ENCODE data around the gene GSPT2. TPM values are rescaled to one million over a fixed set of nuclear protein-coding genes. Genes with fewer than 3 reads are reported as not detected.

Gene GSPT2
- total RNA-seq, 2 experiments from 2014 or later, result 11.2 to 11.6 TPM

- no peaks in the 10 kb centered on the region for H3K36me3 Mint-ChIP-seq (ENCODE audit: low read depth)
- H3K4me1 Mint-ChIP-seq, result no peaks in the 10 kb centered on the region
- POLR2A ChIA-PET, result no interaction called here
- DNase-seq (no peak), ATAC-seq (no peak)
- H3K27me3 Mint-ChIP-seq, result no peaks in the 10 kb centered on the region
- H3K9me3 Mint-ChIP-seq (ENCODE audit: low read depth), result no peaks in the 10 kb centered on the region
- no peak overlapping the region for H3K27ac Mint-ChIP-seq
- CTCF ChIA-PET, result no interaction called here
- no peak overlapping the region for H3K4me3 Mint-ChIP-seq
- intact Hi-C loops (cut with DNase I, micrococcal nuclease), result no loop called here
Measured at GRCh38 chrX:51766546-51766945, 23.3 kb downstream of the GSPT2 start.

- no peaks in the 10 kb centered on the region for H3K36me3 Mint-ChIP-seq (ENCODE audit: low read depth)
- H3K27me3 Mint-ChIP-seq, result no peaks in the 10 kb centered on the region
- intact Hi-C loops (cut with DNase I, micrococcal nuclease), result no loop called here
- H3K27ac Mint-ChIP-seq, result no peak overlapping the region
- POLR2A ChIA-PET, result no interaction called here
- ATAC-seq, result no peak
- no peak for DNase-seq
- H3K4me3 Mint-ChIP-seq, result no peak overlapping the region
- no peaks in the 10 kb centered on the region for H3K4me1 Mint-ChIP-seq
- no peaks in the 10 kb centered on the region for H3K9me3 Mint-ChIP-seq (ENCODE audit: low read depth)
- CTCF ChIA-PET, result no interaction called here
Measured at GRCh38 chrX:51776851-51777250, 33.6 kb downstream of the GSPT2 start.

- Mint-ChIP-seq H3K4me1 (no peaks in the 10 kb centered on the region), H3K4me3 (no peak overlapping the region), H3K9me3 (ENCODE audit: low read depth) (no peaks in the 10 kb centered on the region), H3K27me3 (no peaks in the 10 kb centered on the region), H3K27ac (no peak overlapping the region), H3K36me3 (ENCODE audit: low read depth) (no peaks in the 10 kb centered on the region)
- intact Hi-C loops (cut with DNase I, micrococcal nuclease), result no loop called here
- no peak for ATAC-seq
- DNase-seq, result no peak
- CTCF ChIA-PET, result no interaction called here
- POLR2A ChIA-PET, result no interaction called here
Measured at GRCh38 chrX:51779306-51779705, 36.1 kb downstream of the GSPT2 start.

GRCh38 chrX:51795136-51795535 lies 51.9 kb downstream of the GSPT2 start:
- no peak for ATAC-seq
- no peak overlapping the region for H3K4me3 Mint-ChIP-seq
- no peaks in the 10 kb centered on the region for H3K4me1 Mint-ChIP-seq
- H3K9me3 Mint-ChIP-seq (ENCODE audit: low read depth), result no peaks in the 10 kb centered on the region
- intact Hi-C loops (cut with DNase I, micrococcal nuclease), result no loop called here
- ChIA-PET CTCF (no interaction called here), POLR2A (interaction anchor here (0.7 kb wide), 1 partner anchor 98 kb away, joined by 3 read pairs; no protein-coding TSS in a partner anchor)
- no peaks in the 10 kb centered on the region for H3K27me3 Mint-ChIP-seq
- no peak for DNase-seq
- no peaks in the 10 kb centered on the region for H3K36me3 Mint-ChIP-seq (ENCODE audit: low read depth)
- H3K27ac Mint-ChIP-seq, result no peak overlapping the region

Other genes with a start within 250 kb of the GSPT2 start
- 1 to 10 TPM; 1.9 to 2.4 TPM for gene NUDT11, start 246.8 kb upstream of the GSPT2 start, total RNA-seq
- under 1 TPM; 0.33 to 0.43 TPM for gene CENPVL3, start 124.5 kb upstream of the GSPT2 start, total RNA-seq
- gene CENPVL2, start 60.6 kb upstream of the GSPT2 start, total RNA-seq, result not detected
- gene CENPVL1, start 32.9 kb upstream of the GSPT2 start, total RNA-seq, result not detected
- 10 to 100 TPM; 46.8 to 55.4 TPM for gene MAGED1, start 150.2 kb downstream of the GSPT2 start, total RNA-seq

Data from activated CD4-positive, alpha-beta T cell treated with anti-CD3 and anti-CD28 coated beads for 36 hours (primary cell).